ENCODE data around the gene HCN2. TPM values are rescaled to one million over a fixed set of nuclear protein-coding genes. Genes with fewer than 3 reads are reported as not detected.

The HCN2 gene
- total RNA-seq, 2 experiments from 2014 or later: 0.06 to 1.0 TPM

- peak overlapping the region; percentile 81 for H3K27ac ChIP-seq (ENCODE audit: low read depth, low read length, poor library complexity, severe bottlenecking)
Measured at GRCh38 chr19:660793-661426, 71.2 kb downstream of the HCN2 start.

GRCh38 chr19:661427-662196 lies 71.9 kb downstream of the HCN2 start:
- Histone ChIP-seq H3K4me1 (ENCODE audit: insufficient read depth, low read length, poor library complexity, severe bottlenecking) (peaks cover 44% of the 10 kb centered on the region), H3K9me2 (ENCODE audit: insufficient read depth, low read length) (no peaks in the 10 kb centered on the region), H3K36me3 (ENCODE audit: insufficient read depth, low read length) (peaks cover 53% of the 10 kb centered on the region), H3K9me3 (ENCODE audit: low read length) (no peaks in the 10 kb centered on the region), H3K79me2 (ENCODE audit: insufficient read depth, low read depth, low read length) (peaks cover 68% of the 10 kb centered on the region), H2AFZ (ENCODE audit: low read length) (no peak overlapping the region), H3K4me2 (ENCODE audit: low read length) (peak overlapping the region; percentile 100), H3K4me3 (ENCODE audit: low read depth, low read length, poor library complexity, severe bottlenecking) (peak overlapping the region; percentile 100), H4K20me1 (ENCODE audit: insufficient read depth, low read length) (peaks cover 19% of the 10 kb centered on the region), H3K27ac (ENCODE audit: low read depth, low read length, poor library complexity, severe bottlenecking) (peak overlapping the region; percentile 81)
- TF ChIP-seq CTCF (conservative IDR thresholded peaks at IDR 0.05; ENCODE audit: low read length) (no peak), EZH2phosphoT487 (IDR thresholded peaks at IDR 0.05; ENCODE audit: borderline replicate concordance, low read depth, low read length) (no peak)
- intact Hi-C loops (cut with micrococcal nuclease; ENCODE audit: unreplicated experiment): loop anchor here (2.0 to 5.0 kb wide), 4 partner anchors 19 to 135 kb away; partner anchors contain the start of genes BSG and PTBP1
- ChIA-PET POLR2A (no interaction called here), CTCF (ENCODE audit: unreplicated experiment) (no interaction called here)
- DNase-seq (ENCODE audit: low spot score): peak; percentile 55
- TSS peak; percentile 67 for BruUV-seq (replicated peaks)

More at GRCh38 chr19:660793-661426, 71.2 kb downstream of the HCN2 start:
- Histone ChIP-seq H3K36me3 (ENCODE audit: insufficient read depth, low read length) (peaks cover 59% of the 10 kb centered on the region), H3K79me2 (ENCODE audit: insufficient read depth, low read depth, low read length) (peaks cover 75% of the 10 kb centered on the region), H4K20me1 (ENCODE audit: insufficient read depth, low read length) (peaks cover 19% of the 10 kb centered on the region), H3K9me3 (ENCODE audit: low read length) (no peaks in the 10 kb centered on the region), H3K4me2 (ENCODE audit: low read length) (peak overlapping the region; percentile 100), H3K9me2 (ENCODE audit: insufficient read depth, low read length) (no peaks in the 10 kb centered on the region), H3K4me3 (ENCODE audit: low read depth, low read length, poor library complexity, severe bottlenecking) (peak overlapping the region; percentile 100), H2AFZ (ENCODE audit: low read length) (no peak overlapping the region), H3K4me1 (ENCODE audit: insufficient read depth, low read length, poor library complexity, severe bottlenecking) (peaks cover 44% of the 10 kb centered on the region)
- CTCF ChIA-PET (ENCODE audit: unreplicated experiment): no interaction called here
- POLR2A ChIA-PET: no interaction called here
- intact Hi-C loops (cut with micrococcal nuclease; ENCODE audit: unreplicated experiment): loop anchor here (2.0 to 5.0 kb wide), 3 partner anchors 20 to 89 kb away; partner anchors contain the start of gene BSG
- no TSS peak for BruUV-seq (replicated peaks)
- TF ChIP-seq EZH2phosphoT487 (IDR thresholded peaks at IDR 0.05; ENCODE audit: borderline replicate concordance, low read depth, low read length): no peak
- TF ChIP-seq CTCF (conservative IDR thresholded peaks at IDR 0.05; ENCODE audit: low read length): no peak
- no peak for DNase-seq (ENCODE audit: low spot score)

Measured in OCI-LY7 (cell line).